B cell (primary cell): Measurements from ENCODE around the gene TNFSF12.

ENCODE experiments used
- EZH2 ChIP-seq: IDR thresholded peaks from 2 replicates; pipeline ENCODE4 v1.6.1; 2012; ENCODE audit warnings: borderline replicate concordance, low read depth, mild to moderate bottlenecking, moderate library complexity, low read length; ENCODE audit not compliant: insufficient read depth, poor library complexity, severe bottlenecking
- TF ChIP-seq, protein P1 (sequence below): fragments of 200-600 bp; IDR thresholded peaks from one replicate; pipeline ENCODE4 v1.8.0; 2022; ENCODE audit warnings: antibody characterized with exemption, mild to moderate bottlenecking

DNA sequence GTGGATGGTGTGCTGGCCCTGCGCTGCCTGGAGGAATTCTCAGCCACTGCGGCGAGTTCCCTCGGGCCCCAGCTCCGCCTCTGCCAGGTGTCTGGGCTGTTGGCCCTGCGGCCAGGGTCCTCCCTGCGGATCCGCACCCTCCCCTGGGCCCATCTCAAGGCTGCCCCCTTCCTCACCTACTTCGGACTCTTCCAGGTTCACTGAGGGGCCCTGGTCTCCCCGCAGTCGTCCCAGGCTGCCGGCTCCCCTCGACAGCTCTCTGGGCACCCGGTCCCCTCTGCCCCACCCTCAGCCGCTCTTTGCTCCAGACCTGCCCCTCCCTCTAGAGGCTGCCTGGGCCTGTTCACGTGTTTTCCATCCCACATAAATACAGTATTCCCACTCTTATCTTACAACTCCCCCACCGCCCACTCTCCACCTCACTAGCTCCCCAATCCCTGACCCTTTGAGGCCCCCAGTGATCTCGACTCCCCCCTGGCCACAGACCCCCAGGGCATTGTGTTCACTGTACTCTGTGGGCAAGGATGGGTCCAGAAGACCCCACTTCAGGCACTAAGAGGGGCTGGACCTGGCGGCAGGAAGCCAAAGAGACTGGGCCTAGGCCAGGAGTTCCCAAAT, 8.4 kb downstream of the TNFSF12 start:
- no peak for TF ChIP-seq EZH2
- TF ChIP-seq, protein P1, sequence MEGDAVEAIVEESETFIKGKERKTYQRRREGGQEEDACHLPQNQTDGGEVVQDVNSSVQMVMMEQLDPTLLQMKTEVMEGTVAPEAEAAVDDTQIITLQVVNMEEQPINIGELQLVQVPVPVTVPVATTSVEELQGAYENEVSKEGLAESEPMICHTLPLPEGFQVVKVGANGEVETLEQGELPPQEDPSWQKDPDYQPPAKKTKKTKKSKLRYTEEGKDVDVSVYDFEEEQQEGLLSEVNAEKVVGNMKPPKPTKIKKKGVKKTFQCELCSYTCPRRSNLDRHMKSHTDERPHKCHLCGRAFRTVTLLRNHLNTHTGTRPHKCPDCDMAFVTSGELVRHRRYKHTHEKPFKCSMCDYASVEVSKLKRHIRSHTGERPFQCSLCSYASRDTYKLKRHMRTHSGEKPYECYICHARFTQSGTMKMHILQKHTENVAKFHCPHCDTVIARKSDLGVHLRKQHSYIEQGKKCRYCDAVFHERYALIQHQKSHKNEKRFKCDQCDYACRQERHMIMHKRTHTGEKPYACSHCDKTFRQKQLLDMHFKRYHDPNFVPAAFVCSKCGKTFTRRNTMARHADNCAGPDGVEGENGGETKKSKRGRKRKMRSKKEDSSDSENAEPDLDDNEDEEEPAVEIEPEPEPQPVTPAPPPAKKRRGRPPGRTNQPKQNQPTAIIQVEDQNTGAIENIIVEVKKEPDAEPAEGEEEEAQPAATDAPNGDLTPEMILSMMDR: no peak
